Vagina (tissue), 2 donors: ENCODE results near the gene STK35. TPM values are rescaled to one million over a fixed set of nuclear protein-coding genes. Genes with fewer than 3 reads are reported as not detected.
A peak's percentile ranks its signal among the peaks of the same experiment; 100 is the strongest.

ENCODE experiments used
- DNase-seq, 2 donors: peaks; one replicate each; pipeline ENCODE4 v3.0.0-alpha.2; 2017; ENCODE audit errors: extremely low spot score in 2 of 2
- H3K27ac ChIP-seq: fragments of 200-600 bp; sonication (generic); one replicate; pipeline ENCODE4 v1.5.1; 2019
- H3K27me3 ChIP-seq: fragments of 200-600 bp; sonication (generic); one replicate; pipeline ENCODE4 v1.5.1; 2019
- H3K36me3 ChIP-seq, 2 donors: fragments of 200-600 bp; sonication (generic); one replicate each; pipeline ENCODE4 v1.5.1; 2017 to 2019
- H3K4me1 ChIP-seq: fragments of 200-600 bp; sonication (generic); one replicate; pipeline ENCODE4 v1.5.1; 2019
- H3K4me3 ChIP-seq, 2 donors: fragments of 200-600 bp; sonication (generic); 1 replicate in 1 of 2; 2 replicates in 1 of 2; pipeline ENCODE4 v1.5.1; 2016 to 2019
- H3K9me3 ChIP-seq: fragments of 200-600 bp; sonication (generic); one replicate; pipeline ENCODE4 v1.5.1; 2019
- CTCF ChIP-seq, 3 experiments: fragments of 450-650 bp in 2 of 3; fragments of 200-600 bp in 1 of 3; sonication (generic) in 1 of 3; IDR thresholded peaks; one replicate each; pipeline ENCODE4 v1.5.1; 2017 to 2019; ENCODE audit warnings: antibody characterized with exemption in 3 of 3, mild to moderate bottlenecking in 2 of 3, moderate library complexity in 2 of 3
- POLR2A ChIP-seq, 2 donors: fragments of 450-650 bp; IDR thresholded peaks; one replicate each; pipeline ENCODE4 v1.6.1; 2017; ENCODE audit warnings: antibody characterized with exemption in 2 of 2, mild to moderate bottlenecking in 2 of 2, moderate library complexity in 2 of 2
- POLR2AphosphoS5 ChIP-seq, 2 donors: sonication (generic); formaldehyde crosslinking; IDR thresholded peaks; one replicate each; pipeline ENCODE4 v1.9.0; 2017; ENCODE audit warnings: antibody characterized with exemption in 2 of 2, mild to moderate bottlenecking in 2 of 2, low read depth in 1 of 2; ENCODE audit not compliant: insufficient read depth in 1 of 2
- intact Hi-C: fragments of 100-400 bp; cut with DNase I; formaldehyde crosslinking; loops from one replicate; pipeline ENCODE4 v1.15.1; 2023
- total RNA-seq: library from RNA; depleted of rRNA; stranded (reverse); fragments of >200 nt; gene quantifications from one replicate; pipeline ENCODE4 v1.2.3, GENCODE V29; 2016

The STK35 gene
- total RNA-seq, 1 donor from 2014 or later: 11.5 TPM

GRCh38 chr20:2103461-2104153 lies 2.0 kb downstream of the STK35 start:
- Histone ChIP-seq H3K27me3 (no peaks in the 10 kb centered on the region), H3K4me3 (peak overlapping the region; percentile 90 to 97), H3K27ac (peak overlapping the region; percentile 98), H3K4me1 (peaks cover 63% of the 10 kb centered on the region), H3K9me3 (no peaks in the 10 kb centered on the region), H3K36me3 (no peaks in the 10 kb centered on the region)
- TF ChIP-seq POLR2A (IDR thresholded peaks at IDR 0.05) (no peak), POLR2AphosphoS5 (IDR thresholded peaks at IDR 0.05; ENCODE audit: insufficient read depth in 1 of 2, low read depth in 1 of 2) (no peak), CTCF (IDR thresholded peaks at IDR 0.05) (no peak)
- intact Hi-C loops: no loop called here
- no peak for DNase-seq

GRCh38 chr20:2104236-2104635 lies 2.6 kb downstream of the STK35 start:
- H3K36me3 ChIP-seq: no peaks in the 10 kb centered on the region
- DNase-seq: no peak
- no peaks in the 10 kb centered on the region for H3K27me3 ChIP-seq
- intact Hi-C loops: no loop called here
- peak overlapping the region; percentile 98 for H3K27ac ChIP-seq
- H3K9me3 ChIP-seq: no peaks in the 10 kb centered on the region
- peak overlapping the region; percentile 90 to 97 for H3K4me3 ChIP-seq
- no peak for TF ChIP-seq POLR2AphosphoS5 (IDR thresholded peaks at IDR 0.05; ENCODE audit: insufficient read depth in 1 of 2, low read depth in 1 of 2)
- peaks cover 69% of the 10 kb centered on the region for H3K4me1 ChIP-seq

- no peak overlapping the region for H3K27ac ChIP-seq
- no peak for TF ChIP-seq POLR2A (IDR thresholded peaks at IDR 0.05)
- no peak for TF ChIP-seq POLR2AphosphoS5 (IDR thresholded peaks at IDR 0.05; ENCODE audit: insufficient read depth in 1 of 2, low read depth in 1 of 2)
- TF ChIP-seq CTCF (IDR thresholded peaks at IDR 0.05): no peak
- H3K9me3 ChIP-seq: no peaks in the 10 kb centered on the region
- no peak overlapping the region for H3K4me3 ChIP-seq
- H3K36me3 ChIP-seq: no peaks in the 10 kb centered on the region
- H3K27me3 ChIP-seq: no peaks in the 10 kb centered on the region
- DNase-seq: no peak
- intact Hi-C loops: no loop called here
- peaks cover 94% of the 10 kb centered on the region for H3K4me1 ChIP-seq
Measured at GRCh38 chr20:2108498-2108897, 6.9 kb downstream of the STK35 start.

- Histone ChIP-seq H3K27me3 (no peaks in the 10 kb centered on the region), H3K4me1 (peaks cover 93% of the 10 kb centered on the region), H3K9me3 (no peaks in the 10 kb centered on the region), H3K27ac (no peak overlapping the region), H3K36me3 (no peaks in the 10 kb centered on the region), H3K4me3 (no peak overlapping the region)
- intact Hi-C loops: no loop called here
- TF ChIP-seq POLR2A (IDR thresholded peaks at IDR 0.05): no peak
- no peak for TF ChIP-seq CTCF (IDR thresholded peaks at IDR 0.05)
- TF ChIP-seq POLR2AphosphoS5 (IDR thresholded peaks at IDR 0.05; ENCODE audit: insufficient read depth in 1 of 2, low read depth in 1 of 2): no peak
- no peak for DNase-seq
Measured at GRCh38 chr20:2108987-2109386, 7.4 kb downstream of the STK35 start.

GRCh38 chr20:2109425-2110210 lies 8.0 kb downstream of the STK35 start:
- Histone ChIP-seq H3K4me1 (peaks cover 93% of the 10 kb centered on the region), H3K4me3 (no peak overlapping the region), H3K27me3 (no peaks in the 10 kb centered on the region), H3K27ac (no peak overlapping the region), H3K36me3 (no peaks in the 10 kb centered on the region), H3K9me3 (no peaks in the 10 kb centered on the region)
- no peak for DNase-seq
- intact Hi-C loops: no loop called here
- TF ChIP-seq POLR2AphosphoS5 (IDR thresholded peaks at IDR 0.05; ENCODE audit: insufficient read depth in 1 of 2, low read depth in 1 of 2) (no peak), POLR2A (IDR thresholded peaks at IDR 0.05) (no peak), CTCF (IDR thresholded peaks at IDR 0.05) (no peak)
